Activated CD4-positive, alpha-beta memory T cell treated with anti-CD3 and anti-CD28 coated beads for 36 hours (primary cell): Measurements from ENCODE around the gene STK35. TPM values are rescaled to one million over a fixed set of nuclear protein-coding genes. Genes with fewer than 3 reads are reported as not detected.

Source experiments
- CTCF ChIA-PET: fragments of 350-600 bp; sonication (Branson Sonifier 250); formaldehyde crosslinking; loops from one replicate; lab custom pipeline; 2021; ENCODE audit warnings: antibody characterized with exemption, inconsistent platforms; lab: Charles Lee
- POLR2A ChIA-PET: fragments of 350-600 bp; sonication (Branson Sonifier 250); formaldehyde crosslinking; loops from one replicate; lab custom pipeline; 2021; ENCODE audit warnings: antibody characterized with exemption; lab: Charles Lee
- DNase-seq: peaks from one replicate; pipeline ENCODE4 v3.0.0-alpha.2; 2020
- H3K27ac Mint-ChIP-seq: one replicate; pipeline ENCODE4 v1.8.0; 2021; ENCODE audit warnings: mixed read lengths
- H3K27me3 Mint-ChIP-seq: one replicate; pipeline ENCODE4 v1.8.0; 2021; ENCODE audit warnings: mixed read lengths
- H3K36me3 Mint-ChIP-seq: one replicate; pipeline ENCODE4 v1.8.0; 2021; ENCODE audit warnings: mixed read lengths
- H3K4me1 Mint-ChIP-seq: one replicate; pipeline ENCODE4 v1.8.0; 2021; ENCODE audit warnings: low read depth, mixed read lengths
- H3K4me3 Mint-ChIP-seq: one replicate; pipeline ENCODE4 v1.8.0; 2021; ENCODE audit warnings: mild to moderate bottlenecking, mixed read lengths
- H3K9me3 Mint-ChIP-seq: one replicate; pipeline ENCODE4 v1.8.0; 2021; ENCODE audit warnings: mixed read lengths
- intact Hi-C: fragments of 100-400 bp; cut with micrococcal nuclease; formaldehyde crosslinking; loops from one replicate; pipeline ENCODE4 v1.15.1; 2023
- total RNA-seq, 2 experiments: library from RNA; stranded (reverse); gene quantifications; one replicate each; pipeline ENCODE4 v1.2.3, GENCODE V29; 2021

Gene STK35
- total RNA-seq, 2 experiments from 2014 or later, result 18.0 to 18.1 TPM

GRCh38 chr20:2086980-2087377, 14.6 kb upstream of the STK35 start:
- no peak overlapping the region for H3K4me3 Mint-ChIP-seq
- POLR2A ChIA-PET, result no interaction called here
- peaks cover 28% of the 10 kb centered on the region for H3K27me3 Mint-ChIP-seq
- H3K27ac Mint-ChIP-seq, result no peak overlapping the region
- H3K36me3 Mint-ChIP-seq, result no peaks in the 10 kb centered on the region
- DNase-seq, result no peak
- H3K9me3 Mint-ChIP-seq, result no peaks in the 10 kb centered on the region
- H3K4me1 Mint-ChIP-seq, result no peaks in the 10 kb centered on the region
- intact Hi-C loops, result no loop called here
- CTCF ChIA-PET, result no interaction called here

- Mint-ChIP-seq H3K36me3 (no peaks in the 10 kb centered on the region), H3K9me3 (no peaks in the 10 kb centered on the region), H3K4me3 (no peak overlapping the region), H3K4me1 (no peaks in the 10 kb centered on the region), H3K27me3 (peaks cover 35% of the 10 kb centered on the region), H3K27ac (no peak overlapping the region)
- POLR2A ChIA-PET, result no interaction called here
- CTCF ChIA-PET, result no interaction called here
- no peak for DNase-seq
- intact Hi-C loops, result no loop called here
These were observed 12.7 kb upstream of the STK35 start for GRCh38 chr20:2088891-2089290.

GRCh38 chr20:2089447-2089846, 12.2 kb upstream of the STK35 start:
- no peak overlapping the region for H3K27ac Mint-ChIP-seq
- DNase-seq, result no peak
- H3K4me3 Mint-ChIP-seq, result no peak overlapping the region
- ChIA-PET POLR2A (no interaction called here), CTCF (no interaction called here)
- no peaks in the 10 kb centered on the region for H3K9me3 Mint-ChIP-seq
- intact Hi-C loops, result no loop called here
- no peaks in the 10 kb centered on the region for H3K36me3 Mint-ChIP-seq
- no peaks in the 10 kb centered on the region for H3K4me1 Mint-ChIP-seq
- H3K27me3 Mint-ChIP-seq, result peaks cover 38% of the 10 kb centered on the region

- Mint-ChIP-seq H3K27ac (no peak overlapping the region), H3K27me3 (peaks cover 32% of the 10 kb centered on the region), H3K4me3 (no peak overlapping the region), H3K36me3 (no peaks in the 10 kb centered on the region), H3K4me1 (no peaks in the 10 kb centered on the region), H3K9me3 (no peaks in the 10 kb centered on the region)
- CTCF ChIA-PET, result interaction anchor here (0.6 to 2.9 kb wide), 14 partner anchors 8 to 1387 kb away, joined by 3 to 19 read pairs (median 3); partner anchors contain the start of gene STK35
- intact Hi-C loops, result no loop called here
- POLR2A ChIA-PET, result interaction anchor here (1.7 kb wide), 1 partner anchor 10 kb away, joined by 6 read pairs; no protein-coding TSS in a partner anchor
- peak; percentile 53 for DNase-seq
These were observed 8.4 kb upstream of the STK35 start for GRCh38 chr20:2093159-2093781.

GRCh38 chr20:2093883-2094282, 7.7 kb upstream of the STK35 start:
- ChIA-PET CTCF (interaction anchor here (0.7 to 2.9 kb wide), 14 partner anchors 8 to 330 kb away, joined by 3 to 19 read pairs (median 3); partner anchors contain the start of gene STK35), POLR2A (interaction anchor here (1.7 kb wide), 1 partner anchor 10 kb away, joined by 6 read pairs; no protein-coding TSS in a partner anchor)
- Mint-ChIP-seq H3K9me3 (no peaks in the 10 kb centered on the region), H3K36me3 (no peaks in the 10 kb centered on the region), H3K27me3 (peaks cover 26% of the 10 kb centered on the region), H3K27ac (no peak overlapping the region), H3K4me3 (no peak overlapping the region), H3K4me1 (no peaks in the 10 kb centered on the region)
- intact Hi-C loops, result no loop called here
- peak; percentile 17 for DNase-seq

- Mint-ChIP-seq H3K9me3 (no peaks in the 10 kb centered on the region), H3K27ac (peak overlapping the region; percentile 99), H3K27me3 (no peaks in the 10 kb centered on the region), H3K4me1 (peaks cover 42% of the 10 kb centered on the region), H3K36me3 (peaks cover 25% of the 10 kb centered on the region), H3K4me3 (peak overlapping the region; percentile 77)
- ChIA-PET CTCF (interaction anchor here (0.9 to 2.7 kb wide), 6 partner anchors 9 to 136 kb away, joined by 3 to 19 read pairs (median 4); no protein-coding TSS in a partner anchor), POLR2A (interaction anchor here (0.7 to 2.2 kb wide), 4 partner anchors 18 to 368 kb away, joined by 3 to 7 read pairs (median 4); partner anchors contain the start of gene SNRPB)
- peak; percentile 92 for DNase-seq
- intact Hi-C loops, result loop anchor here (1.0 to 5.0 kb wide), 3 partner anchors 17 to 369 kb away; partner anchors contain the start of gene SNRPB
These were observed 398 bp downstream of the STK35 start for GRCh38 chr20:2101865-2102584.

GRCh38 chr20:2102585-2103460, 1.2 kb downstream of the STK35 start:
- H3K36me3 Mint-ChIP-seq, result peaks cover 25% of the 10 kb centered on the region
- ChIA-PET CTCF (interaction anchor here (0.9 to 2.7 kb wide), 8 partner anchors 10 to 137 kb away, joined by 3 to 19 read pairs (median 6); no protein-coding TSS in a partner anchor), POLR2A (interaction anchor here (0.7 to 2.2 kb wide), 8 partner anchors 8 to 368 kb away, joined by 3 to 7 read pairs (median 4); partner anchors contain the start of gene SNRPB)
- DNase-seq, result peak; percentile 89
- no peaks in the 10 kb centered on the region for H3K9me3 Mint-ChIP-seq
- peaks cover 47% of the 10 kb centered on the region for H3K4me1 Mint-ChIP-seq
- H3K4me3 Mint-ChIP-seq, result peak overlapping the region; percentile 93
- no peaks in the 10 kb centered on the region for H3K27me3 Mint-ChIP-seq
- peak overlapping the region; percentile 99 for H3K27ac Mint-ChIP-seq
- intact Hi-C loops, result loop anchor here (1.0 to 5.0 kb wide), 3 partner anchors 16 to 368 kb away; partner anchors contain the start of gene SNRPB

- Mint-ChIP-seq H3K36me3 (peaks cover 25% of the 10 kb centered on the region), H3K27ac (peak overlapping the region; percentile 79), H3K27me3 (no peaks in the 10 kb centered on the region), H3K4me1 (peaks cover 54% of the 10 kb centered on the region), H3K9me3 (no peaks in the 10 kb centered on the region), H3K4me3 (peak overlapping the region; percentile 93)
- CTCF ChIA-PET, result interaction anchor here (1.0 to 2.7 kb wide), 6 partner anchors 9 to 138 kb away, joined by 3 to 19 read pairs (median 8); no protein-coding TSS in a partner anchor
- POLR2A ChIA-PET, result interaction anchor here (0.8 to 2.2 kb wide), 6 partner anchors 8 to 367 kb away, joined by 4 to 7 read pairs (median 4); partner anchors contain the start of gene SNRPB
- intact Hi-C loops, result loop anchor here (2.0 to 5.0 kb wide), 2 partner anchors 136 to 367 kb away; partner anchors contain the start of gene SNRPB
- no peak for DNase-seq
These were observed 2.0 kb downstream of the STK35 start for GRCh38 chr20:2103461-2104153.

GRCh38 chr20:2104236-2104635, 2.6 kb downstream of the STK35 start:
- Mint-ChIP-seq H3K36me3 (peaks cover 29% of the 10 kb centered on the region), H3K27me3 (no peaks in the 10 kb centered on the region), H3K4me3 (peak overlapping the region; percentile 93), H3K9me3 (no peaks in the 10 kb centered on the region), H3K27ac (no peak overlapping the region), H3K4me1 (peaks cover 60% of the 10 kb centered on the region)
- ChIA-PET CTCF (interaction anchor here (1.4 to 2.7 kb wide), 4 partner anchors 8 to 139 kb away, joined by 3 to 19 read pairs (median 9); no protein-coding TSS in a partner anchor), POLR2A (interaction anchor here (0.8 kb wide), 1 partner anchor 99 kb away, joined by 4 read pairs; no protein-coding TSS in a partner anchor)
- DNase-seq, result no peak
- intact Hi-C loops, result loop anchor here (5.0 kb wide), 1 partner anchor 137 kb away; no protein-coding TSS in a partner anchor

- intact Hi-C loops, result no loop called here
- Mint-ChIP-seq H3K27ac (no peak overlapping the region), H3K27me3 (no peaks in the 10 kb centered on the region)
These were observed 6.9 kb downstream of the STK35 start for GRCh38 chr20:2108498-2108897.

More at GRCh38 chr20:2108498-2108897, 6.9 kb downstream of the STK35 start:
- POLR2A ChIA-PET, result no interaction called here
- CTCF ChIA-PET, result interaction anchor here (0.9 to 1.7 kb wide), 2 partner anchors 15 to 64 kb away, joined by 3 to 5 read pairs; no protein-coding TSS in a partner anchor
- DNase-seq, result no peak
- Mint-ChIP-seq H3K36me3 (peaks cover 35% of the 10 kb centered on the region), H3K4me3 (no peak overlapping the region), H3K4me1 (peaks cover 86% of the 10 kb centered on the region), H3K9me3 (no peaks in the 10 kb centered on the region)
